HL-60/S4 treated with retinoic acid at 250 ng/mL for 4 days and 3 days (cell line): ENCODE measurements around the gene SOX6.

Experiments used
- in situ Hi-C: fragments of 300-500 bp; cut with MboI; formaldehyde crosslinking; loops from 2 replicates; pipeline ENCODE4 v1.7.0; 2022; ENCODE audit warnings: low sequenced_read_pairs

SOX6 gene

DNA sequence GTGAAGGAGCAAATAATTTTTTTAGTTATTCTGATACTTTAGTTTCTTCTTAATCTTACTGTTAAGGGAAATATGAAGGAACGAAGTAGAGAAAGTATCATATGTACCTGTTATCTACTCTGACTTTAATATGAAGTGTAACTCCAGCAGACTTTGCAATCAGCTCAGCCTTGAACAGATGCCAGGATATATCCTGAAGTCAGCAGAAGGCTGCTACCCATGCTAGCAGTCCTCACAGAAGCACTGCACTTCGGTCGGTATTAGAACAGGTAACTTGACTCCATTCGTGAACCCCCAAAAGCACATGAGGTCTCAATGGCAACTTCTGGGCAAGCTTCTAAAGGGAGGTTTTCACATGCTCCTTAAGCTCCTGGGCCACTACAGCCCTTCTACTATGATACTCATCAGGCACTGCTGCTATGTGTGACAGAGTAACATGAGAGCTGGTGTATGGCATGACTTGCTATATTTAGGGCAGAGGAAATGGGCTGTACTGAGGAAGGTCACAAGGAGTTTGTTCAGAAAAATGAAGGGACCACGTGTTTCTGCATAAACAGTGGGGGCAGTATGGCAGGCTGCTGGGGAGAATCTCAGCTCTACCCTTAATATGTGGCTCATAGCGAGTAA is 344.1 kb downstream of the SOX6 start:
- in situ Hi-C loops, result no loop called here

DNA sequence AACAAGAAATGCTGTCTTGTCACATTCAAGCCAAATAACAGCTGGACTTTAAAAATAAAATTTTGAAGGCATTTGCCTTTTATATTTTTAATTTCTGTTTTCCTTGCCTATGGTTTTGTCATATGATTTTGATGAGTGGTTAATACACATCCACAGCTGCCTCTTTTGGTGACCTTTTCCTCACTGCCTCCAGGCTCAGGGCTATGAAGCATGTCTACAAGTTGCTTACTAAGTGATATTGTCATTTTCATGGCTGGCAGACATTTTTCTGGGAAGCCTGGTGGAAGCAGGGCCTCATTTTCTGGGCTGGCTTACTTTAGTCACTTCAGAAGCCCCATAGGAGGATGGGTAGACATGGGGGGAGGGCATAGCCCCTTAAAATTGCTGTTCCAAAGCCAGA is 344.9 kb downstream of the SOX6 start:
- in situ Hi-C loops, result no loop called here

DNA sequence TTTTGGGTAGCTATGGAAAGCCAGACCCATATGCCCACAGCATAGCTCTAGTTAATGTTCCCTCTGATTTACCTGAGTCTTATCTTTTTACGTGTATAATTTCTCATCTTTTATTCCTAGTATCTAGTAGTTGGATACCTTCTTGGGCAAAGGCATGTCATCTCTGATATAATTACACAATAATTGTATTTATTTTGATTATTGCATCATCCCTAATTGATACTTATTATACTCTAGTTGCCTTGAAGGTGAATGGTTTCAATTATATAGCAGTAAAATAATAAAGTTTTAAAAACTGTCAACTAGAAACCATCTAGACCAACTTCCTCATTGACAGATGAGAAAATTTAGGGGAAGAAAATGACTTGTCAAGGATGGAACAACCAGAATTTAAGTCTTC is 347.3 kb downstream of the SOX6 start:
- in situ Hi-C loops, result no loop called here

DNA sequence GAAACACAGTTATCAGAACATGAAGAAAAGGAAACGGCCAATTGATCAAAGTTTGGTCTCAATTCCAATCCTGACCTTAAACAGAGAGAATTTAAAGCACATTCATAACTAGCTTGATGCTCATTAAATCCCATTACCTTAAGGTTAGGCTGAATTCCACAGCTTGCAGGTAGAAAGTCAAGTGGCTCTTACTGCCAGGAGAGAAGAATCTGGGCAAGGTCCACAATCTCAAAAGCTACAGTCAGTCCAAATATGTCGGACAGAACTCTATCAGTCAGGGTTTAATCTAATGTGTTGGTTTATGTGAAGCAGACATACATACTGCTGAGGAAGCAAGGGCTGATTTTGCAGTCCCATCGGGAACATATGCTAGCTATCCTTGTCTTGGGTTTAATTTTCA is 348.8 kb downstream of the SOX6 start:
- in situ Hi-C loops, result no loop called here

DNA sequence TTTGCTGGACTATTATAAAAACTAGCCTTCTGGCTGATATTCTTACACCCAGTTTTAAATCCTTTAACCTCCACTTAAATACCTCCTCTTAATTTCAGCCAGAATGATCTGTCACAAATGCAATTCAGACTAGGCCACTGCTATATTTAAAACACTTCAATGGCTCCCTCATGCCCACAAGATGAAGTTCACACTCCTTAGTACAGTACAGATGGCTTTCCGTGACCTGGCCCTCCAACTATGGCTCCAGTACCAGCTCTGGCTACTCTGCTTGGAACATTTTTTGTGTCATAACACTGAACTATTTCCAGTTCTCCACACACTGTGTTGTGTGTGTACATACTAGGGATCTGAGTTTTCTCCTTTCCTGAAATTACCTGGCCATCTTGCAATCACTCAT is 353.4 kb downstream of the SOX6 start:
- in situ Hi-C loops, result no loop called here

DNA sequence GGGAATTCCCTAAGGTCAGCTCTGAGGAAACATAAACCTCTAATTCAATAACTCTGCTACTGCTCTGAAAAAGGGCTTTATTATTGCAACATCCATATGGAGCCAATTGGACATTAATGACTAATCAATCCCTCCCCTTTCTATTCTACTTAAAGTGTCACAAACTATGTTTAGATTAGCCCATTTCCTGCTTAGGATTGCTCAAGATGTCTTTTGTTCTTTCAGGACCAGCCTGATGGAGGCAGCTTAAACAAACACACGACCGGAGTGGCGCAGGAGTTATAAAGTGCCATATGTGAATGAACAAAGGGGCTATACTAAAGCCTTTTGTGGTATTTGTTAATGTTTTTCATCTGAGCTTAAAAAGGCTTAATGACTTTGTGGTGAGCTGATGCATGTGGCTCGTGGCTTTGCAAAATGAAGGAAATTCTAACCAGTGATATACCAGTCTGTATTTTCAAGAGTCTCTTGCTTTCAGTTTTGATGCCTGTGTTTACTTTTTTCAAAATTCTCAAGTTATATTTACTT is 354.4 kb downstream of the SOX6 start:
- in situ Hi-C loops, result no loop called here

DNA sequence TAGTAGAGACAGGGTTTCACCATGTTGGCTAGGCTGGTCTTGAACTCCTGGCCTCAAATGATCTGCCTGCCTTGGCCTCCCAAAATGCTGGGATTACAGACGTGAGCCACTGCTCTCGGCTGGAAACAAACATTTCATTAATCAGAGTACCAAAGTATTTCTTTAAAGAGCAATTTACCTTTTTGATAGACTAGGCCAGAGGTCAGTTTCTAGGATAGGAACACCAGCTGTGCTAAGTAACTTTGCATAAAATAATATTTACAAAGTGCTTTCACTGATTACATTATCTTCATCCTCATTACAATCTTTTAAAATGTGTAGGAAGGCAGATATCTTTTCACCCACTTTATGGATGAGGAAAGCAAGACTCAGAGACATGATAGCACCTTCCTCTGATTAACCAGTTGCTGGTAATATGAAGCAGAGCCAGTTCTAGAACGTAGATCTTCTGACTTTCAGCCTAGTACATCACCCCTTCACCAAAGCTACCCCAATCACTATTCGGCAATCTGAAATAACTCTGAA is 355.2 kb downstream of the SOX6 start:
- in situ Hi-C loops, result no loop called here

DNA sequence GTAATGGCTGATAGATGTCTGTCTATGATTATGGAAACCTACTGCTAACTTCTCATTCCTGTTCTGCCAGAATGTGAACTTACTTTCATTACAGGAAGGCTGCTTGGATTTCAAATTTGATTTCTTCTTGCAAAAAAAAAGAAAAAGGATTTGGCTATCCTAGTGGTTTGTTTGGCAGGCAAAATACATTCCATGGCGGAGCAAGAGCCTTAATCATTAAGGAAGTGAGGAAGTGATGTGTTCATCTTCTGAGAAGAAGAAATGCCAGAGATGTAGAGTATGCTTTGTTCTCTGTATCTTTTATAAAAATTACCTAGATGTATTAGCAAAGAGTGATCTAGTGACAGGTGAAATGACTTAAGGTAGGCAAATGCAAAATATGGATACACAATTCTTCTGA is 356.3 kb downstream of the SOX6 start:
- in situ Hi-C loops, result no loop called here

DNA sequence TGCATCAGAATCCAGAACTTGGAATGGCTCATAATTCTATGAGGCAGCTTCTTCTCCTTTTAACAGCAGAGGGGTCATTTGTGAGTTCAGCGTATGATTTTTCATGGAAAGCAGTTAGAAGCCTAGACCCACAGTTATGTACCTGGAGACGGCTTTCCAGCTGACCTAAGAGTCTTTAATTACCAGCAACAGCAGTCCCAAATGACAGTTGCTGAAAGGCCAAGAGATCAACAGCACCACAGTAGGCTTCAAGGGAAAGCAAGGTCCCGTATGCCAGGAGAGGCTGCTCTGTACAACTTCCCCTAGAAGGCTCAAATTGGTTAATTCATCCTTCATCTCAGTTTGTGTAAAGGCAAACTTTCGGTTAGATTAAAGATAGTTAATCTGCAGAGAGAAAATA is 363.0 kb downstream of the SOX6 start:
- in situ Hi-C loops, result no loop called here

DNA sequence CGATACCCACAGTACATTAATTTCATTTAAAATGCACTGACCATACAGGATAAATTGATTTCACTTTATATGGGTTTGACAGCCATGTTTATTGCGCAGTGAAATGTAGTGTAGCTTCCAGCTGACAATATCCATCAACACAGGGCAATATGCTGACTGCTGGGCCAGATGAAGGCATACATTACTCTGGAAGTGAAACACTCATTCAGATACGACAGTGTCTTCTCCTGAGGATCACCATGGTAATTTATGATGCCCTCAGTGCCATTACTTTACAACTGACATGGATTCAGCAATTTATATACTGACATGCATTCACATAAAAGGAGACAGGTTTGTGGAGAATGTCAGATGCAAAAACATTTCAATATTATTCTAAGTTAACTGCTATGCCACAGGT is 365.1 kb downstream of the SOX6 start:
- in situ Hi-C loops, result no loop called here

DNA sequence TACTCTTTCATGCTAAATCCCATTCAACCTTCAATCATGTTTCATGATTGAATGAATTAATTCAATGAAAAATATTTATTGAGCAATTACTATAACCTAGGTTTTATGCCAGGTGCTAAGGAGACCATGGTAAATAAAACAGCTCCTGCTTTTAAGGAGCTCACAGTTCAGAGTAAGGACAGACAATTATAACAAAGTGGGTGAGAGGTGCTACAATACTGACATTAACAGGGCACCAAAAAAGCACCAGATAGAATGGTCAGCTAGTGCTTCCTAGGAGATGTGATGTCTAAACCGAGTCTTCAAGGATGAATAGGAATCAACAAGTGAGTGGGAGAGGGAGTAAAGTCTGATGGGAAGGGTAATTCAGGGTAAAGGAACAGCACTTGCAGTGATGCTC is 366.7 kb downstream of the SOX6 start:
- in situ Hi-C loops, result no loop called here

DNA sequence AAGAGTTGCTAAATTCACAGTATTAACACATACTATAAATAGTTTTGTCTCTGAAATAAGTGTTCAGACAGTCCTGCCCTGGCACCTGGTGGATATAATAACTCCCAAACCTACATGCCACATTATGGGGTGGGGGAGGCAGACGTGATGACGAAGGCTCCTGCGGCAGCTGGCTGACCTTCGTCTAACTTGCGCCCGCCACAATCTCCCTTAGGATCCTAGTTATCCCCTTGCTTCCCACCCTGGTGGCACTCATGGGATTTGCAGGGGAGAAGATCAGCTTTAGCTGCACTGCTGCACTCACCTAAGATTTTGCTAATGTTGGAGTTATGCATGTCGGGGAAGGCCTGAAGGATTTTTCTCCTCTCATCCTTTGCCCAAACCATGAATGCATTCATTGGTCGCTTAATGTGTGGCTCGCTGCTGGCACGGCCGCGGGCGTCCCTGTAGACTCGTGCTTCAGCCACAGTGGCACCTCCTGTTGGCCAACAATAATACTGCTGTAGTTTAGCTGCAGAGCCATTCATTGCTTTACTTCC is 367.6 kb downstream of the SOX6 start:
- in situ Hi-C loops, result no loop called here

DNA sequence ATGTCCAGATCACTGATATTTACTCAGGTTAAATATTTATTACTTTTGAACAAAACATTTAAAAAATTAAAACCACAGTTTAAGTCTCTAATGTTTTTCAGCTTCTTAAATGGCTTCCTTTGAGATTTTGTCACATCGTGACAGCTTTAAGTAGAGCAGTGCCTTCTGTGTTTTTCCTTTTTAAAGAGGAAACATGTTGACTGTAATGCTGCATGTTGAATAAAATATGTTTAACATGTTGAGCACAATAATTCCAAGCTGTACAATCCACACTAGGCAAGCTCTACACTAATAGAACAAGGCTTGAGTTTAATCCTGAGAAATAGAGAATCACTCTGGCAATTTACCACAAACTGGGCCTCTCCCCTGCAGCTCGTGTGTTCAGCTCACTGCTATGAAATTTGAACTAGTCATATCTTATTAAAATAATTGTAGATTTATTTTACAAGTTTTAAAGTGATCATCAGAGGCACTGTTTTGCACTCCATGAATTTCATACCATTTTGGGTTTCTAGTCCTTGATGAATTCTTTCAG is 368.3 kb downstream of the SOX6 start:
- in situ Hi-C loops, result no loop called here

DNA sequence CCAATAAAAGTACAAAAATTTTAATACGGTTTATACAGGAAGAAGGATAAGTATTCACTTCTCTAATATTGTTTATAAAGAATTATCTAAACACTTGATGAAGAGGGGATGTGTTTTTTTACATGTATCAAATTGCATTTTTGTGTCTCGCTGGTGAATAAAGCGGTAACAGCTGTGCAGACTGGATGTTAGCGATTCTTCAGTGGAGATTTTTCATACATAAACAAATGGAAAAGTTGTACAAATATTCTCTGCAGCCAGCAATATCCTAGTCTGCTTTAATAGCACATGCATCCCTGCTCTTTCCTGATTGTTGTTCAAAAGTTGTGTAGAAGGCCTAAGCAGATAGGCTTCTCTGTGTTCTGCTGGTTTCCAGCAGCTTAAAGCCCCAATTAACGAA is 369.3 kb downstream of the SOX6 start:
- in situ Hi-C loops, result no loop called here

DNA sequence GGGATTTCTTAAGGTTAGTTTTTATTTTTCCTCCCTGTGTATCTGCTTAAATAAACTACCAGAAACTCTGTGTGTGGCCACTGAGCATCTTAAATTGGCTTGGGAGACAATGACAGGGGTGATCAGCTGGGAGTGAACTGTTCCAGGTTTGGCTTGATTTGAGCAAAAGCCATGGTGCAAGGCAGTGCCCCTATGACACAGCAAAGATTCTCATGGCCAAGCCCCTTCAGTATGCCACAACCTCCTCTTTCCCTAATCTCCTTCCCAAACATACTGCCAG is 370.5 kb downstream of the SOX6 start:
- in situ Hi-C loops, result no loop called here

DNA sequence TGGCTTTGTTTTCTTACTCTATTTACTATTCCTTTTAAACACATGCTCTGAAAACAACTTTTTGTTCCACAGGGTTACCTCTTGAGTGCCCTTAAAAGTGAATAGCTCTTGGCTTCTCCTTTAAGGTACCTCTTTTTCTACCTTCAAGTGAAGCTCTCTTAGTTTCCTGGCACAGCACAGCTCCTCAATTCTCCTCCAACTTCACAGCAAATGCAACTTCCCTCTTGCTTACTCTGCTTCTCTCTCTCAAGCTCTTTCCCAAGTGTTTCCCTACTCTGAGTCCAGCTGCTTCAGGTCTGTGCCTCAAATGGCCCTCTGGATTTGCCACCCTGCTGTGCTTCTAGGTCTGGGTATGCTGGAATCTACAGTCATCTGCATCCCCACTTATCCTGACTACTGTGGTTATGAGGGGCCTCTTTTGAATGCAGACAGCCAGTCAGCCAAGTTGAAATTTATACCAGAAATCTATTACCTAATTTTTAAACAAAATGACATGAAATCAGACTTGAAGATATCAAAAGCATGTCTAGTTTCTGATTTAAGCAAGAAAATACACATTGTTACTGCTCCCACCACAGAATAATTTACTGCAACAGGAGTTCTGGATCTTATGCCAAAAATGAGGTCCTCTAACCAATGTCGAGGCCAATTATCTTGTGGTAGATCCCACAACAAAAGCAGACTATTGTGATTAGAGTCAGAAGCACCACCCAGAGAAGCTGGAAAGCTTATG is 371.1 kb downstream of the SOX6 start:
- in situ Hi-C loops, result no loop called here

DNA sequence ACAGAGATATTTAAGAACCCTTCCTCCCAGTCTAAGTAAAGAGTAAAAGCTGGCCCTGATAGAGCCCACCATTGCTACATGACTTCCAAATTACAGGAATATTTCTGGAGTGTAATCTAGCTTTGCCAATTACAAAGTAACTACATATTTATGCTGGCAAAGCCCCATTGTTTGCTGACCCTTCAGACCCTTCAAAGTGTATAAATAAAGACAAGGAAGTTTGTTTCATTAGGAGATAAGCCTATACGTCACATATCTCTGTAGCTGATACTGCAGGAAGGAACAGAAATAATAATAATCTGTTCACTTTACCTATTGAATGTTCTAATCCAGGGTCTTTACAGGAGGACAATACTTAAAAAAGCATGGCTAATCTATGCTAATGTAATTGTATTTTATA is 375.1 kb downstream of the SOX6 start:
- in situ Hi-C loops, result no loop called here

DNA sequence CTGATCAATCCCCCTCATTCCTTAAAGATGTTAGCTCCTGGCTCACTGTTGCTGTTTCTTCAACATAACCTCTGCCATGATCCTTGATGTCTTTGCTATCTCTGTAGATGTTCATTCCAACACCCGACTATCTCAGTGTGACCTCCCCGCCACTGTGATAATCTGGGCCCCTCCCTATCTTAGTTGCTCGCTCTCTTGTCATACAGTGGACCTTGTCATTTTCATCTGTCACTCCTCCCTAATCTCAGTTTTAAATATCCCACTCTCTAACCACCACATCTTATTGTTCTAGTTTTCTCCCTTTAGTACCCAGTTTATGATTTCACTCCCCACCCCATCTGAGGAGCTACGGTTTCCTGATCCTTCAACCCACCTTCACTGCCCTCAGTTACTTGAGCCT is 379.2 kb downstream of the SOX6 start:
- in situ Hi-C loops, result no loop called here

DNA sequence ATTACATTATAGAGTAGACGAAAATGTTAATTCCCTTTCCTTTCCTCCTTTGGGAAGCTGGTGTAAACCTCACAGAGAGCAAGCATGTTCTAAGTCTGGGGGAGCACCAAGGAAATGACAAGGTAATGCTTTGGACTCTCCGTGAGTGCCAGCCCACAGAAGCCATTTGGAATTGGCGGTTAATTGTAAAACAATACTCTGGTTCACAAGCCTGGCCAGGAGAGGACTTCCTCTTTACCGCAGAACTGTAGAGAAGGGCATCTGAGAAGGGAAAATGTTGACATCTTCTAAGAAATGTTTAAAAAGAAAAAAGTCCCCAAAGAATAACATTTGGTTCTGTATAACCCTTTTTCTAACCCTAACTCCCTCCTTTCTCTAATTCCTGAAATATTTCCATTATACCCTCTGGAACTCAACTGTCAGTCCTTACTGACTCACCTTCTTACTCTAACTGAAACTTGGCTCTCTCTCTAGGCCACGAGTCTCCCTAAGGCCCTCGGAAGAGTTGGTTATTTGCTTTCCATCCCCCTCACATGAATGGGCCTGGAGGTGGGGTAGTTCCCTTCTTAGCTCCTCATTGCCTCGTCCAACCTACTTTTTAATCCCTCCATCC is 379.8 kb downstream of the SOX6 start:
- in situ Hi-C loops, result no loop called here

DNA sequence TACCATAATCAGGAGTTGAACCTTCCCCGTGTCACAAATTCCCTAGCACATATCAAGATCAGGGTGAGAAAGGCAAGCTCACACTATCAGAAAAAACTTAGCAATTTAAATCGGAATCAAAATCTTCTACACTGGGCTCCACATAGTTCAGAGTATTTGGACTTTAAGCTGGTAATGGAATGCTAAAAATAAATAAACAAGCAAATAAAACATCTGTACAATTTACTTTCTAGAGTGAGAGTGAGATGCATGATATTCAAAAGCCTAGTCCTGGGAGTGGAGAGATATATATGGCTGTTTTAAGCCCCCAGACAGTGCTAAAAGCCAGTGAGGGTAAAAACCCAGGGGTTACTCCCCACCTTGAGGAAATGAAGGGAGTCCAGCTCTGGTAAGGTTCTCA is 380.6 kb downstream of the SOX6 start:
- in situ Hi-C loops, result no loop called here

DNA sequence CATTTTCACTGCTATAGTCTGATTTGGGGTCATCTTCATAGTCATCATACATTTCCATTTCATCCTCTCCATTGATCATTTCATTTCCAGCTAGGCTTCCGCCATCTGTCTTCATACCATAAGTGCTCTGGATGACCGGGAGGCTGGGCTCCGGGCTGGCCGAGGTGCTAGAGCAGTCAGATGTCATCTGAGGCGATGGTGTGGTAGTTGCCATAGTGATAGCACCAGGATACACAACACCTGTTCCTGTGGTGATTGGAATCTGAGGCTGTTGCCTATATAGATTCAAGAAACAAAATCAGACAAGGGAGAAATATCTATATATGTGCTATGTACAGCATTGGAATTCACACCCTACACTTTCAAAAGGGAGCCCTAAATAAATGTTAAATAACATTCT is 383.5 kb downstream of the SOX6 start:
- in situ Hi-C loops, result no loop called here

DNA sequence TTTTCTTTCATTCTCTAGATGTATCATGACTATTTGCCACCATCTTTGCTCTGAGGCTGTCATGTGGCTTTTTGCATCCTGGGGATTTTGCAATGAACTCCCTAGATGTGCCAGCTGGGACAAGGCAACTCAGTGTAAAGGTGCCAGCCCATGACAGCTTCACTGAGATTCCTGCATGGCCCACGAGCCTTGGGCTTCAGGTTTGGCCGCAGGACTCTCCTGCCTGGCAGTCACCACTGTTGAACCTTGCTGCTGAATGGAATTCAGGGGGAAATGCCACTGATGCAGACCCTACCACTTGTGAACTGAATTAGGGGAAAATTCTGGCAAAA is 385.2 kb downstream of the SOX6 start:
- in situ Hi-C loops, result no loop called here
